Mammary epithelial cell (primary cell): ENCODE results near the gene ZNF652.

Experiments used
- CTCF ChIP-seq, 2 donors: IDR thresholded peaks in 1 of 2; conservative IDR thresholded peaks in 1 of 2; 2 replicates each; pipeline ENCODE4 v1.5.1; 2011 to 2012; ENCODE audit warnings: inconsistent platforms in 2 of 2, low read length in 2 of 2, mild to moderate bottlenecking in 2 of 2, control low read depth in 1 of 2, low read depth in 1 of 2; ENCODE audit not compliant: insufficient read depth in 1 of 2; ENCODE audit errors: extremely low read depth in 1 of 2
- EZH2 ChIP-seq: IDR thresholded peaks from 2 replicates; pipeline ENCODE4 v1.6.1; 2012; ENCODE audit warnings: low read length, inconsistent platforms, borderline replicate concordance

GRCh38 chr17:49357516-49357915, 4.5 kb downstream of the ZNF652 start:
- TF ChIP-seq CTCF (conservative IDR thresholded peaks at IDR 0.05 in 1 of 2, IDR thresholded peaks at IDR 0.05 in 1 of 2; ENCODE audit: extremely low read depth in 1 of 2, insufficient read depth in 1 of 2, low read depth in 1 of 2, low read length in 2 of 2) (no peak), EZH2 (no peak)
